SK-N-SH treated with all-trans-retinoic acid at 6 μM for 48 hours (cell line): ENCODE results near the gene MIS18A.

Experiments
- ATAC-seq: fragments of 200-7000 bp; cut with Tn5 transposase; 3 replicates; pipeline ENCODE4 v1.9.1; 2020; ENCODE audit warnings: mild to moderate bottlenecking, moderate library complexity
- ARNTL ChIP-seq: fragments of 450-650 bp; formaldehyde crosslinking; IDR thresholded peaks from 2 replicates; pipeline ENCODE4 v1.5.0; 2020; ENCODE audit warnings: low read depth, mild to moderate bottlenecking, moderate library complexity, borderline replicate concordance
- BACH2 ChIP-seq: fragments of 250-450 bp; sonication (Bioruptor Pico); IDR thresholded peaks from 2 replicates; pipeline ENCODE4 v1.9.0; 2021; ENCODE audit warnings: mild to moderate bottlenecking, borderline replicate concordance
- CSDC2 ChIP-seq: fragments of 250-450 bp; sonication (Bioruptor Pico); IDR thresholded peaks from 2 replicates; pipeline ENCODE4 v1.5.0; 2020; ENCODE audit warnings: mild to moderate bottlenecking, moderate library complexity
- ESRRG ChIP-seq: fragments of 250-450 bp; sonication (Bioruptor Pico); IDR thresholded peaks from 2 replicates; pipeline ENCODE4 v1.6.1; 2021; ENCODE audit warnings: mild to moderate bottlenecking
- GLIS3 ChIP-seq: fragments of 250-450 bp; sonication (Bioruptor Pico); IDR thresholded peaks from 2 replicates; pipeline ENCODE4 v1.5.0; 2020; ENCODE audit warnings: mild to moderate bottlenecking, moderate library complexity
- ISL1 ChIP-seq: fragments of 250-450 bp; sonication (Bioruptor Pico); IDR thresholded peaks from 2 replicates; pipeline ENCODE4 v2.1.2; 2022; ENCODE audit warnings: mild to moderate bottlenecking, moderate library complexity
- PPARA ChIP-seq: fragments of 250-450 bp; sonication (Bioruptor Pico); IDR thresholded peaks from 2 replicates; pipeline ENCODE4 v1.5.0; 2020; ENCODE audit warnings: mild to moderate bottlenecking, borderline replicate concordance
- RARB ChIP-seq: fragments of 250-450 bp; sonication (Bioruptor Pico); IDR thresholded peaks from 2 replicates; pipeline ENCODE4 v1.8.0; 2021; ENCODE audit warnings: mild to moderate bottlenecking, moderate library complexity
- SNAI2 ChIP-seq: fragments of 250-450 bp; sonication (Bioruptor Pico); IDR thresholded peaks from 2 replicates; pipeline ENCODE4 v1.5.0; 2020; ENCODE audit warnings: mild to moderate bottlenecking, moderate library complexity
- TCF4 ChIP-seq: fragments of 250-450 bp; sonication (Bioruptor Pico); IDR thresholded peaks from 2 replicates; pipeline ENCODE4 v1.8.0; 2021; ENCODE audit warnings: mild to moderate bottlenecking, moderate library complexity, borderline replicate concordance
- TOX ChIP-seq: fragments of 250-450 bp; sonication (Bioruptor Pico); IDR thresholded peaks from 2 replicates; pipeline ENCODE4 v1.8.0; 2021; ENCODE audit warnings: mild to moderate bottlenecking, moderate library complexity, borderline replicate concordance
- ZC3H10 ChIP-seq: fragments of 250-450 bp; sonication (Bioruptor Pico); IDR thresholded peaks from 2 replicates; pipeline ENCODE4 v1.5.1; 2021; ENCODE audit warnings: mild to moderate bottlenecking, moderate library complexity
- ZFP3 ChIP-seq: fragments of 250-450 bp; sonication (Bioruptor Pico); IDR thresholded peaks from 2 replicates; pipeline ENCODE4 v1.5.0; 2020; ENCODE audit warnings: mild to moderate bottlenecking, moderate library complexity
- ZFP30 ChIP-seq: fragments of 450-650 bp; formaldehyde crosslinking; IDR thresholded peaks from 2 replicates; pipeline ENCODE4 v1.5.0; 2022; ENCODE audit warnings: mild to moderate bottlenecking, moderate library complexity
- ZNF565 ChIP-seq: fragments of 450-650 bp; formaldehyde crosslinking; conservative IDR thresholded peaks from 2 replicates; pipeline ENCODE4 v1.5.0; 2020; ENCODE audit warnings: low read depth, mild to moderate bottlenecking, moderate library complexity
- ZNF70 ChIP-seq: fragments of 450-650 bp; formaldehyde crosslinking; IDR thresholded peaks from 2 replicates; pipeline ENCODE4 v1.5.0; 2020; ENCODE audit warnings: mild to moderate bottlenecking, moderate library complexity
- ZNF8 ChIP-seq: fragments of 450-650 bp; formaldehyde crosslinking; IDR thresholded peaks from 2 replicates; pipeline ENCODE4 v1.5.0; 2020; ENCODE audit warnings: mild to moderate bottlenecking, moderate library complexity
- TF ChIP-seq, protein P1 (sequence below): fragments of 250-450 bp; sonication (Bioruptor Pico); IDR thresholded peaks from 2 replicates; pipeline ENCODE4 v1.5.1; 2021; ENCODE audit warnings: mild to moderate bottlenecking, moderate library complexity
- TF ChIP-seq, protein P2 (sequence below): fragments of 250-450 bp; sonication (Bioruptor Pico); IDR thresholded peaks from 2 replicates; pipeline ENCODE4 v1.5.0; 2020; ENCODE audit warnings: mild to moderate bottlenecking, moderate library complexity
- TF ChIP-seq, protein P3 (sequence below): fragments of 250-450 bp; sonication (Bioruptor Pico); IDR thresholded peaks from 2 replicates; pipeline ENCODE4 v1.8.0; 2020; ENCODE audit warnings: mild to moderate bottlenecking, moderate library complexity, borderline replicate concordance
- TF ChIP-seq, protein P4 (sequence below): fragments of 250-450 bp; sonication (Bioruptor Pico); IDR thresholded peaks from 2 replicates; pipeline ENCODE4 v1.5.1; 2020; ENCODE audit warnings: low read depth, mild to moderate bottlenecking, moderate library complexity
- TF ChIP-seq, protein P5 (sequence below): fragments of 250-450 bp; sonication (Bioruptor Pico); IDR thresholded peaks from 2 replicates; pipeline ENCODE4 v1.8.0; 2021; ENCODE audit warnings: low read depth, mild to moderate bottlenecking, moderate library complexity, borderline replicate concordance

Gene MIS18A

DNA sequence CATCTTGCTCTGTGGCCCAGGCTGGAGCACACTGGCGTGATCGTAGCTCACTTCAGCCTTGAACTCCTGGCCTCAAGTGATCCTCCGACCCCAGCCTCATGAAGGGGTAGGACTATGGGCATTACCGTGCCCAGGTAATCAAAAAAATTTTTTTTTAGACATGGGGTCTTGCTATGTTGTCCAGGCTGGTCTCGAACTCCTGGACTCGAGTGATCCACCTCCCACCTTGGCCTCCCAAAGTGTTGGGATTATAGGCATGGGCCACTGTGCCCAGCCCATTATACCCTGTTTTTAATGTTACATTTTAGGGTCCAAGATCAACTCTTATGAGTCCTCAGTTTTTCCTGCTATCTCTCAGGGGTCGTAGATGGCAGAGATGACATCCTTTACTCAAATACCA is 26.1 kb upstream of the MIS18A start:
- TF ChIP-seq GLIS3 (CRISPR knock-in tag) (no peak), ZFP30 (CRISPR knock-in tag) (no peak), RARB (CRISPR knock-in tag) (no peak), PPARA (CRISPR knock-in tag) (no peak), TCF4 (CRISPR knock-in tag) (no peak), ZC3H10 (CRISPR knock-in tag) (no peak), ZNF70 (CRISPR knock-in tag) (no peak), BACH2 (CRISPR knock-in tag) (no peak), CSDC2 (CRISPR knock-in tag) (no peak)
- TF ChIP-seq, protein P1, sequence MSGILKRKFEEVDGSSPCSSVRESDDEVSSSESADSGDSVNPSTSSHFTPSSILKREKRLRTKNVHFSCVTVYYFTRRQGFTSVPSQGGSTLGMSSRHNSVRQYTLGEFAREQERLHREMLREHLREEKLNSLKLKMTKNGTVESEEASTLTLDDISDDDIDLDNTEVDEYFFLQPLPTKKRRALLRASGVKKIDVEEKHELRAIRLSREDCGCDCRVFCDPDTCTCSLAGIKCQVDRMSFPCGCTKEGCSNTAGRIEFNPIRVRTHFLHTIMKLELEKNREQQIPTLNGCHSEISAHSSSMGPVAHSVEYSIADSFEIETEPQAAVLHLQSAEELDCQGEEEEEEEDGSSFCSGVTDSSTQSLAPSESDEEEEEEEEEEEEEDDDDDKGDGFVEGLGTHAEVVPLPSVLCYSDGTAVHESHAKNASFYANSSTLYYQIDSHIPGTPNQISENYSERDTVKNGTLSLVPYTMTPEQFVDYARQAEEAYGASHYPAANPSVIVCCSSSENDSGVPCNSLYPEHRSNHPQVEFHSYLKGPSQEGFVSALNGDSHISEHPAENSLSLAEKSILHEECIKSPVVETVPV (CRISPR knock-in tag), result no peak
- TF ChIP-seq, protein P2, sequence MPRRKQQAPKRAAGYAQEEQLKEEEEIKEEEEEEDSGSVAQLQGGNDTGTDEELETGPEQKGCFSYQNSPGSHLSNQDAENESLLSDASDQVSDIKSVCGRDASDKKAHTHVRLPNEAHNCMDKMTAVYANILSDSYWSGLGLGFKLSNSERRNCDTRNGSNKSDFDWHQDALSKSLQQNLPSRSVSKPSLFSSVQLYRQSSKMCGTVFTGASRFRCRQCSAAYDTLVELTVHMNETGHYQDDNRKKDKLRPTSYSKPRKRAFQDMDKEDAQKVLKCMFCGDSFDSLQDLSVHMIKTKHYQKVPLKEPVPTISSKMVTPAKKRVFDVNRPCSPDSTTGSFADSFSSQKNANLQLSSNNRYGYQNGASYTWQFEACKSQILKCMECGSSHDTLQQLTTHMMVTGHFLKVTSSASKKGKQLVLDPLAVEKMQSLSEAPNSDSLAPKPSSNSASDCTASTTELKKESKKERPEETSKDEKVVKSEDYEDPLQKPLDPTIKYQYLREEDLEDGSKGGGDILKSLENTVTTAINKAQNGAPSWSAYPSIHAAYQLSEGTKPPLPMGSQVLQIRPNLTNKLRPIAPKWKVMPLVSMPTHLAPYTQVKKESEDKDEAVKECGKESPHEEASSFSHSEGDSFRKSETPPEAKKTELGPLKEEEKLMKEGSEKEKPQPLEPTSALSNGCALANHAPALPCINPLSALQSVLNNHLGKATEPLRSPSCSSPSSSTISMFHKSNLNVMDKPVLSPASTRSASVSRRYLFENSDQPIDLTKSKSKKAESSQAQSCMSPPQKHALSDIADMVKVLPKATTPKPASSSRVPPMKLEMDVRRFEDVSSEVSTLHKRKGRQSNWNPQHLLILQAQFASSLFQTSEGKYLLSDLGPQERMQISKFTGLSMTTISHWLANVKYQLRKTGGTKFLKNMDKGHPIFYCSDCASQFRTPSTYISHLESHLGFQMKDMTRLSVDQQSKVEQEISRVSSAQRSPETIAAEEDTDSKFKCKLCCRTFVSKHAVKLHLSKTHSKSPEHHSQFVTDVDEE (CRISPR knock-in tag), result no peak
- TF ChIP-seq, protein P3, sequence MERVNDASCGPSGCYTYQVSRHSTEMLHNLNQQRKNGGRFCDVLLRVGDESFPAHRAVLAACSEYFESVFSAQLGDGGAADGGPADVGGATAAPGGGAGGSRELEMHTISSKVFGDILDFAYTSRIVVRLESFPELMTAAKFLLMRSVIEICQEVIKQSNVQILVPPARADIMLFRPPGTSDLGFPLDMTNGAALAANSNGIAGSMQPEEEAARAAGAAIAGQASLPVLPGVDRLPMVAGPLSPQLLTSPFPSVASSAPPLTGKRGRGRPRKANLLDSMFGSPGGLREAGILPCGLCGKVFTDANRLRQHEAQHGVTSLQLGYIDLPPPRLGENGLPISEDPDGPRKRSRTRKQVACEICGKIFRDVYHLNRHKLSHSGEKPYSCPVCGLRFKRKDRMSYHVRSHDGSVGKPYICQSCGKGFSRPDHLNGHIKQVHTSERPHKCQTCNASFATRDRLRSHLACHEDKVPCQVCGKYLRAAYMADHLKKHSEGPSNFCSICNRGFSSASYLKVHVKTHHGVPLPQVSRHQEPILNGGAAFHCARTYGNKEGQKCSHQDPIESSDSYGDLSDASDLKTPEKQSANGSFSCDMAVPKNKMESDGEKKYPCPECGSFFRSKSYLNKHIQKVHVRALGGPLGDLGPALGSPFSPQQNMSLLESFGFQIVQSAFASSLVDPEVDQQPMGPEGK (CRISPR knock-in tag), result no peak
- TF ChIP-seq, all 23 proteins: peak for 0

DNA sequence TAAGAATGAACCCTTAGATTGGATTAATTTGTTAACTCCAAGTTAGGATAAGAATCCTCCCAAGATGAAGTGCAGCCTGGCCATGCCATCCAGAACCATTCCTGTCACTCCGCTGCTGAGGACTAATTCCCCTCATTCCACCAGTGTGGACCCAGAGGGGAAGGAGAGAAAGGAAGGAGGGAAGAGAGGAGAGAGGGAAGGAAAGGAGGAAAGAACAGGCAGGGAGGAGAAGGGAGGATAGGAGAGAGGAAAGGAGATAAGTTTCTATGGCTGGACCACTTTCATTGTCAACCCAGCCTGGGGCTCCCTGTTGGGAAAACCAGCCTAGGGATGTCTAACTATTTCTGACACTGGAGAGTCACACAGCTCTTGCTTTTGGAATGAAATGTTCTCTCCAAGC is 24.5 kb upstream of the MIS18A start:
- ATAC-seq, result no peak
- TF ChIP-seq ARNTL (no peak), PPARA (CRISPR knock-in tag) (no peak), CSDC2 (CRISPR knock-in tag) (no peak), SNAI2 (no peak), ZNF565 (CRISPR knock-in tag) (no peak), TOX (no peak), BACH2 (CRISPR knock-in tag) (no peak), ZFP3 (CRISPR knock-in tag) (no peak), ISL1 (CRISPR knock-in tag) (no peak), ZNF8 (CRISPR knock-in tag) (no peak), ZNF70 (CRISPR knock-in tag) (no peak)
- TF ChIP-seq, protein P3 (CRISPR knock-in tag), result no peak

More for the DNA sequence above, 26.1 kb upstream of the MIS18A start:
- no peak for ATAC-seq

DNA sequence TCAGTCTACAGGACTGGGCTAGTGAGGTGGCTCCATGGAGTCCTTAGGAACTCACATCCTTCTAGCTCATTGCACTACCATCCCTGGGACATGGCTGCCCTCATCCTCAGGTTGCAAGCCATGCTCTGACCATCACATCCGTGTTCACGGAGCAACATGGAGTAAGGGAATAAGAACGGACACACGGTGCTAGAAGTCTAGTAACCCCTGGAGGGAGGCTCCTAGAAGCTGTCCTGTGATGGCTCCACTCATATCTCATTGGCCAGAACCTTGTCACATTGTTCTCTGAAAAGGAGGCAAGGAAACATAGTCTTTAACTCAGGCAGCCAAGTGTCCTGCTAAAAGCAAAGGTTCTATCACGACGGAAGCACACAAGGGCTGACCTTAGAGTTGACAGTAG is 23.7 kb upstream of the MIS18A start:
- ATAC-seq, result no peak
- TF ChIP-seq ZNF565 (CRISPR knock-in tag) (no peak), ZNF8 (CRISPR knock-in tag) (no peak), ZFP30 (CRISPR knock-in tag) (no peak), PPARA (CRISPR knock-in tag) (no peak), ZC3H10 (CRISPR knock-in tag) (no peak), ISL1 (CRISPR knock-in tag) (no peak), BACH2 (CRISPR knock-in tag) (no peak), SNAI2 (no peak), GLIS3 (CRISPR knock-in tag) (no peak), ESRRG (CRISPR knock-in tag) (no peak), ARNTL (no peak), RARB (CRISPR knock-in tag) (no peak), CSDC2 (CRISPR knock-in tag) (no peak)
- TF ChIP-seq, protein P1 (CRISPR knock-in tag), result no peak
- TF ChIP-seq, protein P4, sequence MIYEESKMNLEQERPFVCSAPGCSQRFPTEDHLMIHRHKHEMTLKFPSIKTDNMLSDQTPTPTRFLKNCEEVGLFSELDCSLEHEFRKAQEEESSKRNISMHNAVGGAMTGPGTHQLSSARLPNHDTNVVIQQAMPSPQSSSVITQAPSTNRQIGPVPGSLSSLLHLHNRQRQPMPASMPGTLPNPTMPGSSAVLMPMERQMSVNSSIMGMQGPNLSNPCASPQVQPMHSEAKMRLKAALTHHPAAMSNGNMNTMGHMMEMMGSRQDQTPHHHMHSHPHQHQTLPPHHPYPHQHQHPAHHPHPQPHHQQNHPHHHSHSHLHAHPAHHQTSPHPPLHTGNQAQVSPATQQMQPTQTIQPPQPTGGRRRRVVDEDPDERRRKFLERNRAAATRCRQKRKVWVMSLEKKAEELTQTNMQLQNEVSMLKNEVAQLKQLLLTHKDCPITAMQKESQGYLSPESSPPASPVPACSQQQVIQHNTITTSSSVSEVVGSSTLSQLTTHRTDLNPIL (CRISPR knock-in tag), result no peak
- TF ChIP-seq, protein P5, sequence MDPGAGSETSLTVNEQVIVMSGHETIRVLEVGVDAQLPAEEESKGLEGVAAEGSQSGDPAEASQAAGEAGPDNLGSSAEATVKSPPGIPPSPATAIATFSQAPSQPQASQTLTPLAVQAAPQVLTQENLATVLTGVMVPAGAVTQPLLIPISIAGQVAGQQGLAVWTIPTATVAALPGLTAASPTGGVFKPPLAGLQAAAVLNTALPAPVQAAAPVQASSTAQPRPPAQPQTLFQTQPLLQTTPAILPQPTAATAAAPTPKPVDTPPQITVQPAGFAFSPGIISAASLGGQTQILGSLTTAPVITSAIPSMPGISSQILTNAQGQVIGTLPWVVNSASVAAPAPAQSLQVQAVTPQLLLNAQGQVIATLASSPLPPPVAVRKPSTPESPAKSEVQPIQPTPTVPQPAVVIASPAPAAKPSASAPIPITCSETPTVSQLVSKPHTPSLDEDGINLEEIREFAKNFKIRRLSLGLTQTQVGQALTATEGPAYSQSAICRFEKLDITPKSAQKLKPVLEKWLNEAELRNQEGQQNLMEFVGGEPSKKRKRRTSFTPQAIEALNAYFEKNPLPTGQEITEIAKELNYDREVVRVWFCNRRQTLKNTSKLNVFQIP (CRISPR knock-in tag), result no peak
- TF ChIP-seq, protein P3 (CRISPR knock-in tag), result no peak
- TF ChIP-seq, all 23 proteins: peak for 0
